ENCODE results near the gene FOXO3. TPM values are rescaled to one million over a fixed set of nuclear protein-coding genes. Genes with fewer than 3 reads are reported as not detected.

FOXO3 gene
- total and polyA plus RNA-seq, 2 of the 13 experiments (the other 11 are each of a cell fraction or from before 2014, with no cell fraction given) = 16.0 to 22.5 TPM

DNA sequence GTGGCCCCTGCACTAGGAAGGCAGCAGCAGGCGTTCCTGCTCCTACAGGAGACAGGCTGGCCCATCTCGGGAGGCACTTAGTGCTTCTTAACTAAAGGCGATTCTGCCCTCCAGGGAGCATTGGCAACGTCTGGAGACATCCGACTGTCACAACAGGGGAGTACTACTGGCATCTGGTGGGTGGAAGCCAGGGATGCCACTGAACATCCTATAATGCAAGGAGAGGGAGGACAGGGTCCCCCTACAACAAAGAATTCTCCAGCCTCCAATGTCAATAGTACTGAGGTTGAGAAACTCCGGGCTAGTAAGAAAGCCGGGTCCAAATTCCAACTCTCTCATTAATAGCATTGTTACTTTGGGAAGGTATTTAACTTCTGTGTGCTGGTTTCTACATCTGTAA is 168.1 kb downstream of the FOXO3 start (continued):
- TF ChIP-seq, protein P1, sequence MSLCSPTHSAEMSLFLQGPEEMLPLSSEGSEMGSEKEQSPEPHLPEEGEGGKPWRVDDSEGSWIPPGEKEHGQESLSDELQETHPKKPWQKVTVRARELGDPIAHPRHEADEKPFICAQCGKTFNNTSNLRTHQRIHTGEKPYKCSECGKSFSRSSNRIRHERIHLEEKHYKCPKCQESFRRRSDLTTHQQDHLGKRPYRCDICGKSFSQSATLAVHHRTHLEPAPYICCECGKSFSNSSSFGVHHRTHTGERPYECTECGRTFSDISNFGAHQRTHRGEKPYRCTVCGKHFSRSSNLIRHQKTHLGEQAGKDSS (CRISPR knock-in tag; IDR thresholded peaks at IDR 0.05; ENCODE audit: borderline replicate concordance, low read depth) = no peak
- TF ChIP-seq SRSF4 (IDR thresholded peaks at IDR 0.05; ENCODE audit: low read depth, low read length, poor library complexity, severe bottlenecking) (no peak), HMG20A (CRISPR knock-in tag; IDR thresholded peaks at IDR 0.05; ENCODE audit: borderline replicate concordance) (peak; percentile 81), ZBTB20 (CRISPR knock-in tag; IDR thresholded peaks at IDR 0.05; ENCODE audit: borderline replicate concordance, low read depth) (no peak), RAD21 (CRISPR knock-in tag; IDR thresholded peaks at IDR 0.05) (peak; percentile 59), ZNF547 (CRISPR knock-in tag; IDR thresholded peaks at IDR 0.05) (no peak), ZFP36 (IDR thresholded peaks at IDR 0.05; ENCODE audit: borderline replicate concordance, low read depth, low read length, partially characterized antibody) (no peak), NR2F6 (IDR thresholded peaks at IDR 0.05) (no peak; the same call in 1 of the 2 replicates), NR2F6 (CRISPR knock-in tag; IDR thresholded peaks at IDR 0.05) (no peak), TCF7L2 (IDR thresholded peaks at IDR 0.05; ENCODE audit: low read depth, low read length) (no peak), ZMYM2 (CRISPR knock-in tag; IDR thresholded peaks at IDR 0.05) (no peak), HNRNPUL1 (IDR thresholded peaks at IDR 0.05; ENCODE audit: low read depth, low read length) (no peak), TSC22D2 (CRISPR knock-in tag; IDR thresholded peaks at IDR 0.05; ENCODE audit: borderline replicate concordance) (no peak), GATA4 (IDR thresholded peaks at IDR 0.05; ENCODE audit: borderline replicate concordance, low read depth) (no peak; the same call in 1 of the 2 replicates), TCF7 (IDR thresholded peaks at IDR 0.05; ENCODE audit: low read depth) (peak; percentile 68), MTA3 (CRISPR knock-in tag; IDR thresholded peaks at IDR 0.05) (no peak), SAP130 (CRISPR knock-in tag; IDR thresholded peaks at IDR 0.05; ENCODE audit: low read depth) (peak; percentile 37; the same call in 1 of the 2 replicates)
- TF ChIP-seq, protein P2, sequence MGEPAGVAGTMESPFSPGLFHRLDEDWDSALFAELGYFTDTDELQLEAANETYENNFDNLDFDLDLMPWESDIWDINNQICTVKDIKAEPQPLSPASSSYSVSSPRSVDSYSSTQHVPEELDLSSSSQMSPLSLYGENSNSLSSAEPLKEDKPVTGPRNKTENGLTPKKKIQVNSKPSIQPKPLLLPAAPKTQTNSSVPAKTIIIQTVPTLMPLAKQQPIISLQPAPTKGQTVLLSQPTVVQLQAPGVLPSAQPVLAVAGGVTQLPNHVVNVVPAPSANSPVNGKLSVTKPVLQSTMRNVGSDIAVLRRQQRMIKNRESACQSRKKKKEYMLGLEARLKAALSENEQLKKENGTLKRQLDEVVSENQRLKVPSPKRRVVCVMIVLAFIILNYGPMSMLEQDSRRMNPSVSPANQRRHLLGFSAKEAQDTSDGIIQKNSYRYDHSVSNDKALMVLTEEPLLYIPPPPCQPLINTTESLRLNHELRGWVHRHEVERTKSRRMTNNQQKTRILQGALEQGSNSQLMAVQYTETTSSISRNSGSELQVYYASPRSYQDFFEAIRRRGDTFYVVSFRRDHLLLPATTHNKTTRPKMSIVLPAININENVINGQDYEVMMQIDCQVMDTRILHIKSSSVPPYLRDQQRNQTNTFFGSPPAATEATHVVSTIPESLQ (CRISPR knock-in tag; conservative IDR thresholded peaks at IDR 0.05) = no peak
- TF ChIP-seq, protein P3, sequence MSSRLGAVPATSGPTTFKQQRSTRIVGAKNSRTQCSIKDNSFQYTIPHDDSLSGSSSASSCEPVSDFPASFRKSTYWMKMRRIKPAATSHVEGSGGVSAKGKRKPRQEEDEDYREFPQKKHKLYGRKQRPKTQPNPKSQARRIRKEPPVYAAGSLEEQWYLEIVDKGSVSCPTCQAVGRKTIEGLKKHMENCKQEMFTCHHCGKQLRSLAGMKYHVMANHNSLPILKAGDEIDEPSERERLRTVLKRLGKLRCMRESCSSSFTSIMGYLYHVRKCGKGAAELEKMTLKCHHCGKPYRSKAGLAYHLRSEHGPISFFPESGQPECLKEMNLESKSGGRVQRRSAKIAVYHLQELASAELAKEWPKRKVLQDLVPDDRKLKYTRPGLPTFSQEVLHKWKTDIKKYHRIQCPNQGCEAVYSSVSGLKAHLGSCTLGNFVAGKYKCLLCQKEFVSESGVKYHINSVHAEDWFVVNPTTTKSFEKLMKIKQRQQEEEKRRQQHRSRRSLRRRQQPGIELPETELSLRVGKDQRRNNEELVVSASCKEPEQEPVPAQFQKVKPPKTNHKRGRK (CRISPR knock-in tag; IDR thresholded peaks at IDR 0.05) = no peak
- TF ChIP-seq, protein P4, sequence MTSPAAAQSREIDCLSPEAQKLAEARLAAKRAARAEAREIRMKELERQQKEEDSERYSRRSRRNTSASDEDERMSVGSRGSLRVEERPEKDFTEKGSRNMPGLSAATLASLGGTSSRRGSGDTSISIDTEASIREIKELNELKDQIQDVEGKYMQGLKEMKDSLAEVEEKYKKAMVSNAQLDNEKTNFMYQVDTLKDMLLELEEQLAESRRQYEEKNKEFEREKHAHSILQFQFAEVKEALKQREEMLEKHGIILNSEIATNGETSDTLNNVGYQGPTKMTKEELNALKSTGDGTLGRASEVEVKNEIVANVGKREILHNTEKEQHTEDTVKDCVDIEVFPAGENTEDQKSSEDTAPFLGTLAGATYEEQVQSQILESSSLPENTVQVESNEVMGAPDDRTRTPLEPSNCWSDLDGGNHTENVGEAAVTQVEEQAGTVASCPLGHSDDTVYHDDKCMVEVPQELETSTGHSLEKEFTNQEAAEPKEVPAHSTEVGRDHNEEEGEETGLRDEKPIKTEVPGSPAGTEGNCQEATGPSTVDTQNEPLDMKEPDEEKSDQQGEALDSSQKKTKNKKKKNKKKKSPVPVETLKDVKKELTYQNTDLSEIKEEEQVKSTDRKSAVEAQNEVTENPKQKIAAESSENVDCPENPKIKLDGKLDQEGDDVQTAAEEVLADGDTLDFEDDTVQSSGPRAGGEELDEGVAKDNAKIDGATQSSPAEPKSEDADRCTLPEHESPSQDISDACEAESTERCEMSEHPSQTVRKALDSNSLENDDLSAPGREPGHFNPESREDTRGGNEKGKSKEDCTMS (CRISPR knock-in tag; conservative IDR thresholded peaks at IDR 0.05) = no peak
- TF ChIP-seq, protein P5, sequence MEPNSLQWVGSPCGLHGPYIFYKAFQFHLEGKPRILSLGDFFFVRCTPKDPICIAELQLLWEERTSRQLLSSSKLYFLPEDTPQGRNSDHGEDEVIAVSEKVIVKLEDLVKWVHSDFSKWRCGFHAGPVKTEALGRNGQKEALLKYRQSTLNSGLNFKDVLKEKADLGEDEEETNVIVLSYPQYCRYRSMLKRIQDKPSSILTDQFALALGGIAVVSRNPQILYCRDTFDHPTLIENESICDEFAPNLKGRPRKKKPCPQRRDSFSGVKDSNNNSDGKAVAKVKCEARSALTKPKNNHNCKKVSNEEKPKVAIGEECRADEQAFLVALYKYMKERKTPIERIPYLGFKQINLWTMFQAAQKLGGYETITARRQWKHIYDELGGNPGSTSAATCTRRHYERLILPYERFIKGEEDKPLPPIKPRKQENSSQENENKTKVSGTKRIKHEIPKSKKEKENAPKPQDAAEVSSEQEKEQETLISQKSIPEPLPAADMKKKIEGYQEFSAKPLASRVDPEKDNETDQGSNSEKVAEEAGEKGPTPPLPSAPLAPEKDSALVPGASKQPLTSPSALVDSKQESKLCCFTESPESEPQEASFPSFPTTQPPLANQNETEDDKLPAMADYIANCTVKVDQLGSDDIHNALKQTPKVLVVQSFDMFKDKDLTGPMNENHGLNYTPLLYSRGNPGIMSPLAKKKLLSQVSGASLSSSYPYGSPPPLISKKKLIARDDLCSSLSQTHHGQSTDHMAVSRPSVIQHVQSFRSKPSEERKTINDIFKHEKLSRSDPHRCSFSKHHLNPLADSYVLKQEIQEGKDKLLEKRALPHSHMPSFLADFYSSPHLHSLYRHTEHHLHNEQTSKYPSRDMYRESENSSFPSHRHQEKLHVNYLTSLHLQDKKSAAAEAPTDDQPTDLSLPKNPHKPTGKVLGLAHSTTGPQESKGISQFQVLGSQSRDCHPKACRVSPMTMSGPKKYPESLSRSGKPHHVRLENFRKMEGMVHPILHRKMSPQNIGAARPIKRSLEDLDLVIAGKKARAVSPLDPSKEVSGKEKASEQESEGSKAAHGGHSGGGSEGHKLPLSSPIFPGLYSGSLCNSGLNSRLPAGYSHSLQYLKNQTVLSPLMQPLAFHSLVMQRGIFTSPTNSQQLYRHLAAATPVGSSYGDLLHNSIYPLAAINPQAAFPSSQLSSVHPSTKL (CRISPR knock-in tag; IDR thresholded peaks at IDR 0.05) = peak; percentile 88
